Renal cortex interstitium (tissue), 11 donors: ENCODE data around the gene CLASP1. TPM values are rescaled to one million over a fixed set of nuclear protein-coding genes. Genes with fewer than 3 reads are reported as not detected.
A peak's percentile ranks its signal among the peaks of the same experiment; 100 is the strongest.

Source experiments
- DNase-seq, 11 donors: peaks; one replicate each; pipeline ENCODE4 v3.0.0-alpha.2; 2013; ENCODE audit warnings: low read depth in 9 of 11, low spot score in 4 of 11; ENCODE audit errors: extremely low read depth in 1 of 11
- polyA plus RNA-seq, 3 donors: library from polyadenylated mRNA; unstranded; fragments of 120-200 nt; gene quantifications; one replicate each; pipeline ENCODE4 v1.2.1, GENCODE V29; 2013; ENCODE audit not compliant: insufficient read length in 3 of 3

CLASP1 gene
- polyA plus RNA-seq, 3 donors, result 42.0 to 47.8 (median 47.5) TPM

- peak in 1 of 11 donors; percentile 9 for DNase-seq
Measured at GRCh38 chr2:121297217-121297830, 351.9 kb downstream of the CLASP1 start.

- no peak for DNase-seq
Measured at GRCh38 chr2:121295911-121296650, 353.2 kb downstream of the CLASP1 start.

- DNase-seq, result no peak
Measured at GRCh38 chr2:121294881-121295840, 354.1 kb downstream of the CLASP1 start.

GRCh38 chr2:121293450-121294325 lies 355.6 kb downstream of the CLASP1 start:
- no peak for DNase-seq

GRCh38 chr2:121291251-121291580 lies 358.0 kb downstream of the CLASP1 start:
- no peak for DNase-seq

- no peak for DNase-seq
Measured at GRCh38 chr2:121289271-121289670, 360.0 kb downstream of the CLASP1 start.

- no peak for DNase-seq
Measured at GRCh38 chr2:121288454-121289231, 360.6 kb downstream of the CLASP1 start.

GRCh38 chr2:121287956-121288355 lies 361.3 kb downstream of the CLASP1 start:
- DNase-seq, result no peak

Other genes with a start within 250 kb of the CLASP1 start
- 1 to 10 TPM in 2 of 3 donors, not detected in 1; 1.8 to 2.6 TPM for gene RNU4ATAC, start 118.6 kb downstream of the CLASP1 start, polyA plus RNA-seq
- gene NIFK, start 87.4 kb upstream of the CLASP1 start, polyA plus RNA-seq, result 10 to 100 TPM; 60.9 to 77.9 (median 62.8) TPM
- gene TSN, start 106.2 kb upstream of the CLASP1 start, polyA plus RNA-seq, result 100 to 1,000 TPM in 1 of 3 donors, 10 to 100 TPM in 2; 84.9 to 105 (median 90.8) TPM